ENCODE measurements around the gene FAM200B. TPM values are rescaled to one million over a fixed set of nuclear protein-coding genes. Genes with fewer than 3 reads are reported as not detected.

The FAM200B gene
- total and polyA plus RNA-seq, 9 donors, result 40.7 to 69.2 (median 55.6) TPM

DNA sequence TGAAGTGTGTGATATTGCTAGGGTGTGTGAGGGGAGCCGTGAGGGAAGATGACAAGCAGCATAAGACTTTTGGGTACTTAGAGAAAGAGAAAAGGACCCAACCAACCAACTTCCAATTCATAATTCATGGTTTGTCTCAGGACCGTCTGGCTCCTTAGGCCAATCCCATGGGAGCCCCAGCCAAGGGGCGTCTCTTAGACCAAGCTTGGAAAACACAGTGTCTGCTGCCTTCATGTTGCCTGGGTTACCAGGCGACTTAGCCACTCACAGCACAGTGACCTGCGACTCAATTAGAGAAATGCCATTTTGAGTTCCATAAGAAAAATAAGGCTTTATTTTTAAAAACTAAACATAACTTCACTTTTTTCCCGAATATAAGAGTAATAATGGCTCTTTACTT is 53.9 kb downstream of the FAM200B start:
- TF ChIP-seq POLR2A (IDR thresholded peaks at IDR 0.05) (no peak), CTCF (IDR thresholded peaks at IDR 0.05) (no peak), EP300 (IDR thresholded peaks at IDR 0.05) (no peak)
- intact Hi-C loops (cut with DNase I), result no loop called here
- no peaks in the 10 kb centered on the region for H3K9me3 ChIP-seq
- 71 to 80% (median 74%) methylated on average over 6 of the region's 6 CpGs for WGBS, 3 donors
- H3K4me3 ChIP-seq, result no peak overlapping the region
- H3K4me1 ChIP-seq (ENCODE audit: insufficient read depth), result no peaks in the 10 kb centered on the region
- H3K27ac ChIP-seq, result no peak overlapping the region
- H3K36me3 ChIP-seq, result no peaks in the 10 kb centered on the region
- H3K27me3 ChIP-seq, result no peaks in the 10 kb centered on the region
- DNase-seq, result no peak

GRCh38 chr4:15736514-15737050 is 55.0 kb downstream of the FAM200B start:
- H3K9me3 ChIP-seq, result no peaks in the 10 kb centered on the region
- H3K36me3 ChIP-seq, result no peaks in the 10 kb centered on the region
- TF ChIP-seq POLR2A (IDR thresholded peaks at IDR 0.05) (no peak), EP300 (IDR thresholded peaks at IDR 0.05) (no peak), CTCF (IDR thresholded peaks at IDR 0.05) (no peak)
- no peak overlapping the region for H3K27ac ChIP-seq
- no peak overlapping the region for H3K4me3 ChIP-seq
- no peaks in the 10 kb centered on the region for H3K27me3 ChIP-seq
- intact Hi-C loops (cut with DNase I), result no loop called here
- no peaks in the 10 kb centered on the region for H3K4me1 ChIP-seq (ENCODE audit: insufficient read depth)
- DNase-seq, result no peak
- 72 to 83% (median 73%) methylated on average over 4 of the region's 4 CpGs for WGBS, 3 donors

- Histone ChIP-seq H3K27ac (no peak overlapping the region), H3K4me1 (ENCODE audit: insufficient read depth) (no peaks in the 10 kb centered on the region), H3K27me3 (no peaks in the 10 kb centered on the region), H3K9me3 (no peaks in the 10 kb centered on the region), H3K36me3 (no peaks in the 10 kb centered on the region), H3K4me3 (no peak overlapping the region)
- intact Hi-C loops (cut with DNase I), result no loop called here
- no peak for DNase-seq
- WGBS, 3 donors, result 63 to 71% (median 67%) methylated on average over 3 of the region's 3 CpGs
- TF ChIP-seq POLR2A (IDR thresholded peaks at IDR 0.05), result no peak
- TF ChIP-seq EP300 (IDR thresholded peaks at IDR 0.05), result no peak
- TF ChIP-seq CTCF (IDR thresholded peaks at IDR 0.05), result no peak
Measured at GRCh38 chr4:15737255-15737654, 55.6 kb downstream of the FAM200B start.

GRCh38 chr4:15738877-15739276 is 57.2 kb downstream of the FAM200B start:
- no peaks in the 10 kb centered on the region for H3K27me3 ChIP-seq
- 83 to 93% (median 90%) methylated on average over 1 of the region's 1 CpG for WGBS, 3 donors
- H3K4me3 ChIP-seq, result no peak overlapping the region
- no peak for TF ChIP-seq EP300 (IDR thresholded peaks at IDR 0.05)
- intact Hi-C loops (cut with DNase I), result no loop called here
- no peaks in the 10 kb centered on the region for H3K4me1 ChIP-seq (ENCODE audit: insufficient read depth)
- no peak for DNase-seq
- H3K27ac ChIP-seq, result no peak overlapping the region
- no peaks in the 10 kb centered on the region for H3K36me3 ChIP-seq
- no peaks in the 10 kb centered on the region for H3K9me3 ChIP-seq

Other genes with a start within 250 kb of the FAM200B start
- 10 to 100 TPM; 10.6 to 53.9 (median 17.5) TPM for gene CC2D2A, start 211.9 kb upstream of the FAM200B start, total RNA-seq
- 10 to 100 TPM in 1 of 2 donors, 1 to 10 TPM in 1; 9.4 to 38.9 TPM for gene CC2D2A, start 211.9 kb upstream of the FAM200B start, polyA plus RNA-seq
- gene FBXL5, start 26.5 kb upstream of the FAM200B start, total RNA-seq, result 100 to 1,000 TPM in 1 of 7 donors, 10 to 100 TPM in 6; 68.7 to 103 (median 90.4) TPM
- 100 to 1,000 TPM in 1 of 2 donors, 10 to 100 TPM in 1; 68.8 to 104 TPM for gene FBXL5, start 26.5 kb upstream of the FAM200B start, polyA plus RNA-seq
- 1 to 10 TPM; 5.6 to 9.8 (median 6.8) TPM for gene BST1, start 21.2 kb downstream of the FAM200B start, total RNA-seq
- gene BST1, start 21.2 kb downstream of the FAM200B start, polyA plus RNA-seq, result 10 to 100 TPM; 10.9 to 18.5 TPM
- 1 to 10 TPM in 3 of 7 donors, under 1 TPM in 4; 0.23 to 9.5 (median 0.97) TPM for gene CD38, start 96.5 kb downstream of the FAM200B start, total RNA-seq
- gene CD38, start 96.5 kb downstream of the FAM200B start, polyA plus RNA-seq, result 1 to 10 TPM in 1 of 2 donors, under 1 TPM in 1; 0.25 to 3.0 TPM